GM19463 (cell line): ENCODE results near the gene TIMP1.

Experiments used
- ATAC-seq: cut with Tn5 transposase; IDR thresholded peaks from one replicate; pipeline ENCODE4 v1.9.1; 2021; ENCODE audit warnings: mild to moderate bottlenecking, moderate library complexity; ENCODE audit not compliant: unreplicated experiment

The TIMP1 gene

DNA sequence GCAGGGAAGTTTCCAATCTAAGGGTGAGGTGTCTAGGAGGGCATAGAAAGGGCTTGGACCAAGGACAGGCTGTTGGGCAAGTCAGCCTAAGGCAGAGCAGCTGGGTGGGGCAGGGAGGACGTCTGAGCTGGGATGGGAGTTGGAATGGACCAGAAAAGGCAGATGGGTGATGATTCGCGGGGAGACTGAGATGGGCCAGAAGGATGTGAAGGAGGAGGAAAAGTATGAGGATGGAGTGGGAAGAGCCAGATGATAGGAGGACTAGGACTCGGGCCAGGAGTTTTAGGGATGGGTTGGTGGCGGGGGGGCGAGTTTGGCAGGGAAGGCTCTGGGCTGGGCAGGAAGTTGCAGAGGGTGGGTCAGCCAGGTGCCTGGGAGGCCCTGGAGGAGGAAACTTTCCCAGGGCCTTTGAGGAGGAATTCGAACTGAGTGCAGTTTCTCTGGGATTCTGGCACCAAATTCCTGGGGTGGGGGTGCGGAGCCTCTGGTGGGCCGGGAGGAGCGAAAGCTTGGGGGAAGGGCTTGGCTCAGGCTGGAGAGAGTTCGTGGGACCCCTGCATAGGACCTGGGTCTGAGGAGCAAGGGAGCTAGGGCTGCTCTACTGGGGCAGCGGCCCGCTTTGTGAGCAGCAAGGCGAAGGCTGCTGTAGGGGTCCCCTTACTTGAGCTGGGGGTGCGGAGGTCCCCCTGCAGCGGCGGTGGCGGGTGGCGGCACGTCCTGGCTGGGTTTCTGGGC, 8.7 kb upstream of the TIMP1 start:
- ATAC-seq = no peak

DNA sequence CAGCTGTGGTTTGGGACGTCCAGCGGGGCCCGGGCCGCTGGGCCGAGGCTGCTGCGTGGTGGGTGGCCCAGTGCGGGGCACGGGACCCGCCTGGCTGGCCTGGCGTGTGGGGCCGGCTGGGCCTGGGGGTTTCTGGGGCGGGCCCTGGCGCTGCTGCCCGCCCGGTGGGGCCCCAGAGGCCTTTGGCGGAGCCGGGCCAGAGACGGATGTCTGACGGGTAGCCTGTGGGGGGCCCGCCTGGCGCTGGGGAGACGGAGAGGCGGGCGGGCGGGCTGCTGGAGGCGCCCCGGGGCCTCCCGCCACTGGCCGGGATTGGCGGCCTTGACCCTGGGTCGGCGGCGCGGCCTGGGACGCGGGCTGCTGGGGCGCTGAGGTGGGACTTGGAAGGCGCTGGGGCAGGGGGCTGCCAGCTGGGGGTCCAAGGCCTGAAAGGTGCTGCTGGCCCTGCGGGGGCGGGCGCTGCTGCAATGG, 8.1 kb upstream of the TIMP1 start:
- ATAC-seq = no peak

DNA sequence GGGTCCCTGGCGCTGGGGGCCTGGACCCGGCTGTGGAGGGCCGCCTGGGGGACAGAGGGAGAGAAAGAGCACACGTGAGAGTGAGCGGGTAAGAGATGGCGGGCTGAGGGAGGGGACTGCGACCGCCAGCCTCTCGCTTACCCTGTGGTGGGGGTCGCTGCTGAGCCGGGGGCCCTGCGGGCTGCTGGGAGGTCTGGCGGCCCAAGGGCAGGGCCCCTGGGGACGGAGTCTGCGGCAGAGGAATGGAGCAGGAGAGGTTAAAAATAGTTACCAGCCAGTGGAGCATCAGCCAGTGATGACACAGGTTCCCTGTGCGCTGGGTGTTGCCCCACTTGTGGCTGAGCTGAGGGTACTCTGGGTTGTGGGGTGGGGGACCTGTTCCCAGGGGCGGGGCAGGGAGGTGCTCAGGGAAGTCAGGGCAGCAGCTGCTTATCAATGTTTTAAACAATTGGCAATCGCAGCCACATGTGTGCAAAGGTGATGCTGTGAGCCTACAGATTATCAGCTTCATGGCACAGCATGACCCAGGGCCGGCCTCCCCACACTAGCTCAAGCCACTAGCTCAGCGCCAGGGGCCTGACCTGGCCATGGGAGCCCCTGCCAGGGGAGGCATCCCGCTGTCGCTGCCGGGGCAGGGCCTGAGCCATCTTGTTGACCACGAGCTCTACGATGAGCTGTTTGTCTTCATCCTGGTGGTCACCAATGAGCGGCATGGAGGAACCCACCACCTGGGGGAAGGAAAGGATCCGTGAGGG, 7.5 kb upstream of the TIMP1 start:
- ATAC-seq = no peak

DNA sequence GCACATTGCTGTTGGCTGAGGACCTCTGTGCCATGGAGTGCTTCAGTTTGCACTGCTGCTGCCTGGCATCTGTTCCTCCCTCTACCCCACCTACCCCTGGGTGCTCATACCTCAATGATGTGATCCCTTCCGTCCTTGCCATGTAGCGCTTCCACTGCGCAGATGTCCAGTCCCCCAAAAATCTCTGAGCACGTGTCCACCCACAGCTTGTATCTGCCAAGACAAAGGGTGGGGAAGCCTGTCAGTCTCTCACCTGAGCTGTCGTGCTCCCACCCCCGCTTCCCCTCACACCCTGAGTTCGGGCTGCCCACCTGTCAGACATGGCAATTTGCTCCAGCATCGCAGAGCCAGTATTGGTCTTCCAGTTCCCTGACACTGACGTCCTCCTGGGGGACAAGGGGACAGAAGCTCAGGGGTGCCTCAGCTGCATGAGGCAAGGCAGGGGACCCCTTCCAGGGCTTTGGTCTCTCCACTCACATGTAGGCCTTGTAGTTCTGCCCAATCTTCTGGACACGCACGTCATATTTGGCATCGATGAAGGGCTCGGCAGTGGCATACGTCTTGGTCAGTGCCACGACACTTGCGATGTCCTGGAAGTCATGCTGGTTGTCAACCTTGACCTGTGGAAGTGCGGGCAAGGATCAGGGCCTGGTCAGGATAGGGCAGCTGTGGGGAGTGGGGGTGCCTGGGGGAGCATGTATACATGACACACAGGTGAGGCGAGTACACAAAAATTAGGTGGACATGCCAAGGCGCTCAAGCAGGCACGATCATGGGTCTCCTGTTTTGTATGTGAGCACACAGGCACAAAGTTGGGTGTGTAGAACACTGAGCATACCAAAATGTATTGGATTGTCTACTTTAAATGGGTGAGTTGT, 6.0 kb upstream of the TIMP1 start:
- no peak for ATAC-seq

DNA sequence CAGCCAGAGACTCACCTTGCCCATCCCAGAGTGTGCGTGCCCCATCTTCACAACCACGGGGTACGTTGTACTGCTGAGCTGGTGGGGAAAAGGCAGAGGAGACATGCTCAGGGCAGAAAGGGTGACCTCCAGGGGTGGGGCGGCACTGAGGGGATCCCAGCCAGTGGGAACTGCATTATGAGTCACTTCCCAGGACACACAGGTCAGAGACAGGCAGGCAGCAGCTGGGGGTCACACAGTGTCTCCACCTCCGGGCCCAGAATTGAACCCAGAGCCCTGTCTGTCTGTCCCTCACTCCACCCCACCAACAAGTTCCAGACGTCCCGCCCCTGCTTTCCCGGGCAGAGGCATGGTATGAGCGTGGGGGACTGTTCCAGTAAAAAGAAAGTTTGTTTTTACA, 4.8 kb upstream of the TIMP1 start:
- no peak for ATAC-seq

DNA sequence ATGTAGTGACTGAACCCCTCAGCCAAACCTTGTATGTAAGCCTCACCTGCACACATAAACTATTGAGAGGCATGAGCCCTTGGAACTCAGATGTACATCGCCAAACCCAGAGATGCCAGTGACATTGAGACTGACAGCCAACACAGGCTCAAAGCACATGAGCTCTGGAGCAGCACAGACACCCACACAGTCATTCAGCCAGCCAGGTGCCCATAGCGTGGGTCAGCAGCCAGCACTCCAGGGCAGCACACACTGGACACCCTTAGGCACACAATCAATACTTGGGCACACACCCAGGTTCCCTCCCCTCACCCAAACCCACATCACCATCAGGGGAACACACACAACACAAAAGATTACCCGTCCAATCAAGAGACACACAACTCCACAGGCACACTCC, 4.3 kb upstream of the TIMP1 start:
- ATAC-seq = no peak

DNA sequence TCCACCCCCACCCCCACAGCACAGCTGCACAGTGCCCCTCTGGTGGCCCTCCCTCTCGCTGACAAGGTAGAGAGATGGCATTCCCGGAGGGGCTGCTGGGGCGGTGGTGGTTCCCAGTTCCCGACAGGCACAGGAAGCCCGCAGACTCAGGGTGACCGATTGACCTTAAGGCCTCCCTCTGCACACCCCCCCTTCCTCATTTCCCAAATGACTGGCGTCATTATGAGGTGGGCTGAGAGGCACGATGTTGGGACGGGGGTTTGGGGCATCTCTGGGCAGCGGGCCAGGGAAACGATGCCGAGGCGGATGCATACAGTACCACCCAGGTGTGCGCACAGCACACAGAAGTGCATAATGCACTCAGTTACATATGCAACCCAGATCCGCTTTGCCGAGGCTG, 3.5 kb upstream of the TIMP1 start:
- no peak for ATAC-seq

DNA sequence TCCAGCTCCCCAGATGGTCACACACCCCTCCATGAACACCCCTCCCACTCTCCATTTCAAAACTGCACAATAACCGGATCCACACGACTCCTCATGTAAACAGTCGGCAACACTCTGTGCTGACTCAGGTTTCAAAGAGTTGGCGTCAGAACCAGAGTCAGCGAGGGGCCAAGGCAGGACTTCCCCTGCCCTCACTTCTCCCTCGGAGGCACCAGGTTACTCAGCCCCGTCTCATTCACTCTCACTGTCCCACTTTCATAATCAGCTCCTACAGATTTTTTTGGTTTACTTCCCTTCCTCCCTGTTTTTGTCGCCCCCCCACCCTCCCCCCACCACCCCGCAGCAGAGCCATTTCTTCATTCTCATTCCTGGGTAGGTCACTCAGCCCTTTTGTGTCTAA, 2.7 kb upstream of the TIMP1 start:
- ATAC-seq = no peak

DNA sequence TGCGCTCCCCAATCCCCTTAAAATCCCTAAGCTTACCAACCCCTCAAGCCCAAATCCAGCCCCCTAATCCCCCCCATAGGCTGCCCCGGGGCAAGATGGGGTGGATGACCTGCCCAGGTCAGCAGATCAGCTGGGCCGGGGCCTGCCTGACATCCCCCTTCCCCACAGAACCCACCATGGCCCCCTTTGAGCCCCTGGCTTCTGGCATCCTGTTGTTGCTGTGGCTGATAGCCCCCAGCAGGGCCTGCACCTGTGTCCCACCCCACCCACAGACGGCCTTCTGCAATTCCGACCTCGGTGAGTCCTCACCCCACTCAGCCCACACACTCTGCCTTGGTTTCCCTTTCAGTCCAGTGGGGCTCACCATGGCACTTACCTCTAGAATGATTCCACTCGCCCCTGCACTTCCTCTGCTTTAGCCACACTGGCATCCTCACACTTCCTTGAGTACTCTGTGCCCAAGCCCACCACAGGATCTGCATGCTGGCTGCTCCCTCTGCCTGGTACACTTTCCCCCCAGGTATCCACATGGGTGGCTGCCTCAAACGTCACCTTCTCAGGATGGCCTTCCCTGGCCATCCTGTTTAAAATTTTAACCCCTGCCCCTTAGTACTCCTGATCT, 1.1 kb downstream of the TIMP1 start:
- no peak for ATAC-seq

DNA sequence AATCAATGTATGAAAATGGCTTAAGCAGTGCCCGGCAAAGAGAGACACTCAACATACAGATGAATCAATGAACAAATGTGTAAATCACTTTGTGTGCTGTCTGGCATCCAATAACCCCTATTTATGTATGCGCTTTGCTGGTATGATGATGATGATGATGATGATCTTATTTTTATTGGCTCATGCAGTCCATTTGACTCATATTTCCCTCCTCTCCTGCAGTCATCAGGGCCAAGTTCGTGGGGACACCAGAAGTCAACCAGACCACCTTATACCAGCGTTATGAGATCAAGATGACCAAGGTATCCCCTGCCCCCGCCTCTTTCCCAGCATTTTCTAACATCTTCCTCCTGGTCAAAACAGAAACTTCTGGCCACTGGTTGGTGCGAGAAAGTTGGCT, 2.5 kb downstream of the TIMP1 start:
- ATAC-seq = no peak

DNA sequence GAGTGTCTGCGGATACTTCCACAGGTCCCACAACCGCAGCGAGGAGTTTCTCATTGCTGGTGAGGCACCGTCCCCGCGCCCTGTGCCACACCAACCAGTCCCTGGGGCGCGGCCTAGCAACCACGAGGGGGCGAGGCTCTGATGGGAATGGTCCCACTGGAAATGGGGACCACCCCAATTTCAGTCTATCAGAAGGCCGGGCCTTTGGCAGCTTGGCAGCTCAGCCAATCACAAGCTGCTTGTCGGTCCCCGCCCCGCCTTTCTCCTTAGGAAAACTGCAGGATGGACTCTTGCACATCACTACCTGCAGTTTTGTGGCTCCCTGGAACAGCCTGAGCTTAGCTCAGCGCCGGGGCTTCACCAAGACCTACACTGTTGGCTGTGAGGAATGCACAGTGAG, 3.0 kb downstream of the TIMP1 start:
- ATAC-seq = no peak

DNA sequence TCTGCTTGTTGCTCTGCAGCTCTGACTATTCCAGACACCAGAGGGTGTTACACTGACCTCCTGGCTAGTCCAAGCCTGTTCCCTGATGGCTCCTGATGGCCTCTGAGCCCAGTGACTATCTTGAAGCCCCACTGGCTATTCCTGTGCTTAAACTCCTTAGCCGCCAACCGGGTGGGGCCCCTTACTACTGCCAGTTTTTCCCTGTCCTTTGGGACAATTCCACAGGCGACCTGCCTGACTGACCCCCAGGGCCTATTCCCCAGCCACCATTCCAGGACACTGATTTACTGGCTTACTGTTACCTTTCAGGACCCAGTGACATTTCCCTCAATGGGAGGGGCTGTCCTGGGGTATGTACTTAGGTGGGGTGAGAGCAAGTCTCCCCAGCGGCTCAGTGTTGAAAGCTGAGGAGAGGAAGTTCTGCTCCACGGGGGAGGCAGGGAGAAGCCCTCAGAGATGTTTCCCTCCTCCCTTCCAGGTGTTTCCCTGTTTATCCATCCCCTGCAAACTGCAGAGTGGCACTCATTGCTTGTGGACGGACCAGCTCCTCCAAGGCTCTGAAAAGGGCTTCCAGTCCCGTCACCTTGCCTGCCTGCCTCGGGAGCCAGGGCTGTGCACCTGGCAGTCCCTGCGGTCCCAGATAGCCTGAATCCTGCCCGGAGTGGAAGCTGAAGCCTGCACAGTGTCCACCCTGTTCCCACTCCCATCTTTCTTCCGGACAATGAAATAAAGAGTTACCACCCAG, 4.0 kb downstream of the TIMP1 start:
- ATAC-seq = no peak

DNA sequence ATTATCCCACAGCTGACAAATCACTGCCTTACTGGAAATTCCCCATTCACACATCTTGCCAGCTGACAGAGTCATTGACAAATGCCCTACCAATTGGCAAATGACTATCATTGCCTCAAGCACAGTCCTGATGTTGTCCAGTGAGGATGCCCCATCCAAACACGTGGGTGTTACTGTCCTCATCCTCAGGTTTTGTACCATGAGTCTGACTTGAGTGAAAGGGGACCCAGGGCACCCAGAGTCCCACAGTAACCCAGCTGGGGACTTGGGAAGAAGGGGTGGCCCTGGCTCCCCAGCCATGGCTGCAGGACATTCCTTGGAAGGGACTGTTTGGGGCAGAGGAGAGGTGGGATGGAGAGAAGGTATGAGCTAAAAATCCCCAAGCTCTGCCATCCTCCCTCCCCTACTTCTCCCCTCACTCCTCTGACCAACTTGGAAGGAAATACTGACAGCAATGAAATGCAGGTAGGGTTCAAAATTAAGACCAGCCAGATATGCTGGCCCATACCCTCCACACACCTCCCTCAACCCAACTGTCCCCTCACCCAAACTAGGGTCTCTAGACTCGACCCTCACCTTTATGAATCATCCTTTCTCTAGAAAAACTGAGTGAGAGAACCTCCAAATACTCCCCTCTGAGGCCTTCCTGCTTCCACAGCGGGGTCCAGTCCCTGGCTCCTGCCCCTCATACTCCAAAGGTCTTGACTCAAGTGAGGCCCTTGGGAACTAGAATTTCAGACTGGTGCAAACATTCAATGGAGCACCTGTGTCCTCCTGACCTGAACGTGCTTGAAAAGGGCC, 5.1 kb downstream of the TIMP1 start:
- ATAC-seq = no peak

DNA sequence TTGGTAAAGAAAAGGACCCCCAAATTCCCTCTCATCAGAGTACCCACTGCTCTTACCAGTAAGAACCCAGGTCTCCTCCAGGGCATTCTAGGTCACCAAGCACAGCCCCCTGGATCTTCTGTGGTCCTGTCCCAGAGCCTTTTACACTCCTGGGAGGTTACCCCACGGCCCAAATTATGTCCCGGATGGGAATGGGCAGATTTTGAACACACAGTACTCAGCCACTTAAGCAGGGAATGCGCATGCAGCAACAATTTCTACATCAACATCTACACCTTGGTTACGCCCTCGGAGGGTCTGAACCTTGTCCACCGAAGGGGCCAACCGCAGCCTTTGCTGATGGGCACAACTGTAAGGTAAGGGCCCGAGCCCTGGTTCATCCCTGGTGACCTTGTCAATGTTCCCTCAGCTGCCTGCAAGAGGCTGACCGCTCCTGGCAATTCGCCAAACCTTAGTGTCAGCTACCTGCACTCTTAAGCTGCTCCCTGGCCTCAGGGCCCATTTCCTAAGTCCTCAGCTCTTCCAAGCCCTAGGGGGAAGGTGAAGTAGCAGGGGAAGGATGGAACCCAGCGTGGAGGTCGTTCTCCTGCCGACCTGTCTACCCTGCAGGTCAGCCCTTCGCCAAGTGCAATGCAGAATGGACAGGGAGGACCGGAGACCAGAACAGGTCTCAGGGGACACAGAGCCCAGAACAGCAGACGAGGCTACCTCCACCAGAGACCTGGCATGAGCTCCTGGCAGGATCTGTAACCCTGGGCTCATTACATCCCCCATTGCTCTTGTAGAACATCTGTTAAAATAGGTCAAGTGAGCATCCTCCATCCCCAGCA, 5.9 kb downstream of the TIMP1 start:
- ATAC-seq = no peak

DNA sequence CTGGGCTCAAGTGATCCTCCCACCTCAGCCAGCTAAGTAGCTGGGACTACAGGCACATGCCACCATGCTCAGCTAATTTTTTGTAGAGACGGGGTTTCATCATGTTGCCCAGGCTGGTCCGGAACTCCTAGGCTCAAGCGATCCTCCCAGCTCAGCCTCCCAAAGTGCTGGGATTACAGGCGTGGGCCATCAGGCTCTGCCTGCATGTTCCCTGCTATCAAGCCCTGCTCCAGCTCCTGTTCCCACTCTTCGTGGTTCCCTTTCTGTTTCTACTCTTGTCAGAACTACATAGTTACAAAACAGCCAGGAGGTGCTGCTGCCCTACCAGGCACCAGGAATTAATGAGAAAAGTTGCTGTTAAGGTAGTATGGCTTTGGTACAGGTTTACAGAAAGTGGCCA, 8.7 kb downstream of the TIMP1 start:
- ATAC-seq = no peak

DNA sequence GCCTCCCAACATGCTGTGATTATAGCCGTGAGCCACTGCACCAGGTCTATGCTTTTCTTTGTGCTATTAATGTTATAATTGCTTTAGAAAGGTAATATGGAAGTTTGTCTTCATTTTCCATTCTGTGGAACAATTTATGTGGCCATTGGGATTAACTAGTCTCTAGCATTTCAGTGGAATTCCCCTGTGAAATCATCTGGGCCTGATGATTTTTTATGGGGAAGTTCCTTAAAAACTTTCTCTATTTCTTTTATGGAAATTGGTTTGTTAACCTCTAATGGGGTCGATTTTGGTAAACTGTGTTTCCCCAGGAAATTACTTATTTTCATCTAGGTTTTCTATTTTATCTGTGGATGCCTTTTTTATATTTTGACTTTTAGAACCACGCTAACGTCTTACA, 11.3 kb downstream of the TIMP1 start:
- no peak for ATAC-seq

DNA sequence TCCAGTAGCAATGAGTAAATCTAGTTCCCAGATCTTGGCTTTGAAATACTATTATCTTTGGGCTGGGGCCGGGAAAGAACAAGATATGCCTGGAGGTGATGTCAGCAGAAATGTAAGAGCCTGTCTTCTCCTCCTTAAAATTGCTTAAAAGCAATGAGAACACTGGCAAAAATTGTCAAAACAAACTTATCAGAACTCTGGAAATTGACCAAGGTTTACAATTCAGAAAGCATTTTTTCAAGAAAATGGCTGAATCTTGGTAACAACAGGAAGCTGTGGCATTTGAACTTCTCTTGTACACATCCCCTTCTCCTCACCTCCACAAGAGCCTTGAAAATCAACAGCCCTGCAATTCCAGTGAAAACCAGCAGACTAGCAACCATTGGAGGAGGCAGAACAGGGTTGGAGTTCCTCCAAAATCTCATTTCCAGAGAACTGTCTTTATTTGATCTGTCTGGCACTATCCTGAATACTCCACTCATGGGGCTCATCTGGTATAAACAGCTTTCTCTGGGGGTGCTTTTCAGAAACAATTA, 13.5 kb downstream of the TIMP1 start:
- ATAC-seq = no peak

DNA sequence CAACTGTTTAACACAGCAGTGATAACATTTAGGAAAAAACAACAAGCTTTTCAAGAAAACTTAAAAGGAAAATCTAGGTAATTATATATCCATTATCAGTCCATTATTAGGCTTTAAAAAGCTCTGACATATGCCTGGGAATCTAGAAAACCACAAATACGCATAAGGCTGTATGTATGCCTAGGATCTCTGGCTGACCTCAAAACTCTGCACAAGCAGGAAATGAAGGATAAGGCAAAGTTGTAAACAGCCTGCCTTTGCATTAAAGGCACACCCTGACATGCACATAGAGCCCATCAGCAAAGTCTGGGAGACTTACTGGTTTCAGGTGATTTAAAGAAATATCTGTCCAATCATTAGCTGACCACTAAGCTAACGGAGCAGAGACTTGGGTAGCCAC, 14.0 kb downstream of the TIMP1 start:
- no peak for ATAC-seq
